HepG2 (cell line): ENCODE results near the gene FAM222B. TPM values are rescaled to one million over a fixed set of nuclear protein-coding genes. Genes with fewer than 3 reads are reported as not detected.
A peak's percentile ranks its signal among the peaks of the same experiment; 100 is the strongest.

Experiments used
- ARNT2 ChIP-seq: sonication (generic); formaldehyde crosslinking; IDR thresholded peaks from 2 replicates; pipeline ENCODE4 v1.8.0; 2022; ENCODE audit warnings: mild to moderate bottlenecking, low read depth, missing genetic modification reagents, moderate library complexity
- BCL6 ChIP-seq: IDR thresholded peaks from 2 replicates; pipeline ENCODE4 v1.6.1; 2016; ENCODE audit warnings: missing genetic modification reagents, missing compliant biosample characterization
- CHCHD3 ChIP-seq: sonication (generic); formaldehyde crosslinking; IDR thresholded peaks from 2 replicates; pipeline ENCODE4 v1.8.0; 2022; ENCODE audit warnings: mild to moderate bottlenecking, missing genetic modification reagents, moderate library complexity
- ELF3 ChIP-seq: IDR thresholded peaks from 2 replicates; pipeline ENCODE4 v1.6.1; 2016; ENCODE audit warnings: missing genetic modification reagents, missing compliant biosample characterization
- ERF ChIP-seq: IDR thresholded peaks from 2 replicates; pipeline ENCODE4 v1.6.1; 2018; ENCODE audit warnings: missing biosample characterization, missing genetic modification reagents
- HNRNPK ChIP-seq: fragments of 200-400 bp; formaldehyde crosslinking; IDR thresholded peaks from 2 replicates; pipeline ENCODE4 v1.6.1; 2018; ENCODE audit warnings: low read length, low read depth, moderate library complexity, mild to moderate bottlenecking; ENCODE audit not compliant: poor library complexity, severe bottlenecking
- KLF15 ChIP-seq: sonication (generic); formaldehyde crosslinking; IDR thresholded peaks from 2 replicates; pipeline ENCODE4 v1.8.1; 2023; ENCODE audit warnings: borderline replicate concordance, mild to moderate bottlenecking, inconsistent platforms, missing genetic modification reagents, mixed read lengths
- MAF1 ChIP-seq: sonication (generic); formaldehyde crosslinking; IDR thresholded peaks from 2 replicates; pipeline ENCODE4 v1.5.0; 2020; ENCODE audit warnings: missing genetic modification reagents, borderline replicate concordance
- MIXL1 ChIP-seq: IDR thresholded peaks from 2 replicates; pipeline ENCODE4 v1.6.1; 2016
- PHB2 ChIP-seq: fragments of 450-650 bp; IDR thresholded peaks from 2 replicates; pipeline ENCODE4 v1.6.1; 2018; ENCODE audit not compliant: partially characterized antibody
- POLR2AphosphoS2 ChIP-seq: IDR thresholded peaks from 2 replicates; pipeline ENCODE4 v1.6.1; 2011; ENCODE audit warnings: low read depth, low read length, improper control_type of control experiment
- RNF2 ChIP-seq: fragments of 450-650 bp; conservative IDR thresholded peaks from 2 replicates; pipeline ENCODE4 v1.6.1; 2016; ENCODE audit warnings: low read depth
- SMC3 ChIP-seq: IDR thresholded peaks from 2 replicates; pipeline ENCODE4 v1.6.1; 2011; ENCODE audit warnings: low read length, improper control_type of control experiment
- TOPORS ChIP-seq: sonication (generic); formaldehyde crosslinking; IDR thresholded peaks from 2 replicates; pipeline ENCODE4 v1.8.0; 2023; ENCODE audit warnings: mild to moderate bottlenecking, missing genetic modification reagents
- WIZ ChIP-seq: sonication (generic); formaldehyde crosslinking; IDR thresholded peaks from 2 replicates; pipeline ENCODE4 v1.5.1; 2020; ENCODE audit warnings: mild to moderate bottlenecking, missing genetic modification reagents
- XBP1 ChIP-seq: sonication (generic); formaldehyde crosslinking; IDR thresholded peaks from 2 replicates; pipeline ENCODE4 v1.5.0; 2020; ENCODE audit warnings: missing genetic modification reagents
- ZBTB7A ChIP-seq: sonication (generic); formaldehyde crosslinking; IDR thresholded peaks from 2 replicates; pipeline ENCODE4 v1.8.0; 2022; ENCODE audit warnings: mild to moderate bottlenecking, missing genetic modification reagents
- ZFP36L2 ChIP-seq: sonication (generic); formaldehyde crosslinking; IDR thresholded peaks from 2 replicates; pipeline ENCODE4 v1.4.0; 2020; ENCODE audit warnings: missing genetic modification reagents
- ZNF121 ChIP-seq: sonication (generic); formaldehyde crosslinking; IDR thresholded peaks from 2 replicates; pipeline ENCODE4 v1.5.0; 2020; ENCODE audit warnings: mild to moderate bottlenecking, missing genetic modification reagents
- ZNF224 ChIP-seq: sonication (generic); formaldehyde crosslinking; IDR thresholded peaks from 2 replicates; pipeline ENCODE4 v1.5.0; 2020; ENCODE audit warnings: mild to moderate bottlenecking, missing genetic modification reagents
- ZNF414 ChIP-seq: sonication (generic); formaldehyde crosslinking; IDR thresholded peaks from 2 replicates; pipeline ENCODE4 v1.5.0; 2020; ENCODE audit warnings: missing genetic modification reagents
- ZNF44 ChIP-seq: sonication (generic); formaldehyde crosslinking; IDR thresholded peaks from 2 replicates; pipeline ENCODE4 v1.5.1; 2020; ENCODE audit warnings: mild to moderate bottlenecking, missing genetic modification reagents
- ZNF484 ChIP-seq: sonication (generic); formaldehyde crosslinking; IDR thresholded peaks from 2 replicates; pipeline ENCODE4 v1.5.1; 2020; ENCODE audit warnings: mild to moderate bottlenecking, low read depth, missing genetic modification reagents, borderline replicate concordance
- ZNF501 ChIP-seq: sonication (generic); formaldehyde crosslinking; IDR thresholded peaks from 2 replicates; pipeline ENCODE4 v1.5.1; 2020; ENCODE audit warnings: mild to moderate bottlenecking, moderate library complexity, missing genetic modification reagents
- ZNF674 ChIP-seq: sonication (generic); formaldehyde crosslinking; IDR thresholded peaks from 2 replicates; pipeline ENCODE4 v1.5.0; 2020; ENCODE audit warnings: low read depth, mild to moderate bottlenecking, missing genetic modification reagents
- polyA plus RNA-seq, 8 experiments: library from polyadenylated mRNA; depleted of rRNA in 3 of 8; stranded (reverse) in 7 of 8; unstranded in 1 of 8; fragments of >200 nt; fragmentation: Illumina TruSeq in 4 of 8; extraction: Trizol in 4 of 8; gene quantifications; 2 replicates each; pipeline versions ENCODE4 v1.2.1 to v1.2.3, GENCODE V29; 2011 to 2016; ENCODE audit warnings: low read depth in 4 of 8, missing spikeins in 1 of 8, mixed read lengths in 1 of 8; ENCODE audit not compliant: insufficient read depth in 1 of 8
- total RNA-seq, 5 experiments: library from RNA; depleted of rRNA; stranded (reverse); fragments of >200 nt; fragmentation: Illumina TruSeq; extraction: Trizol; gene quantifications; 2 replicates each; pipeline ENCODE4 v1.2.3, GENCODE V29; 2016; ENCODE audit warnings: low read depth in 1 of 5
- TF ChIP-seq, protein P1 (sequence below): IDR thresholded peaks from 2 replicates; pipeline ENCODE4 v1.6.1; 2016; ENCODE audit warnings: missing biosample characterization, missing genetic modification reagents, low read depth

Gene FAM222B
- total and polyA plus RNA-seq, 2 of the 13 experiments (the other 11 are each of a cell fraction or from before 2014, with no cell fraction given) = 3.5 to 7.3 TPM

DNA sequence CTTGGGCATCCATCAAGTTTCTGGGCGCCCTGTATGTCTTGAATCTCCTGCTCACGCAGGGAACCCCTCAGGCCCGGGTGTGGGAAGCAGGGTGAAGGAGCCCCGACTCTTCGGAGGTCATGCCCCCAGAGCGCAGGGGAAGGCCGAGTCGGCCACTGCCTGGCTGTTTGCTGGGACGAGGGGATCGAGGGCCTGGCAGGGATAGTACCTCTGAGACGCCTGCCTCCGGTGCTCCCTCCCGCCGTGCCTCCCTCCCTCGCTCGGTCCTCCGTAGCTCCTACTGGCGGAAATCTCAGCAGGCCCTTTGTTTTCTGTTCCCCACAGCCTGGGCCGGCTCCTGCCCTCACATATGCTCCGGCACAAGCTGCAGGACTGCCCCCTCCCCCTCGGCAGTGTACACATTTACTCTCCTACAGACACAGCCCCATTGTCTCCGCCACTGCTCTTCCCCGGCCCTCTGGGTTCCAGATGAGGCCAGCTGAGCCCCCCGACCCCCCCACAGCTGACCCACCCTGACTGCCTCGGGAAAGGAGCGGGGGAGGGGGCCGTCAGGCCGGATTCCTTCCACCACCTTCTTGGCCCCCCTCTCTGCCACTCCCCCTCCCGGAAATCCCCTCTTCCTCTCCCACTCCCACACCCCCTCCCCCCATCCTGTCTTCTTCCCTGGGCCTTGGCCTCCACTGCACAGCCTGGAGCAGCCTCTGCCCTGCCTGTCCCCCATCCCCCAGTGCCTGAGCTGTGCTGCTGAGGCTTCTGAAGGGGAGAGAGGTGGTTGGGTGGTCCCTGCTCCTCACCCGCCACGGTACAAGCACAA lies 97.4 kb downstream of the FAM222B start (continued):
- no peak for TF ChIP-seq ZFP36L2 (CRISPR knock-in tag)
- no peak for TF ChIP-seq BCL6 (CRISPR knock-in tag)
- TF ChIP-seq ELF3 (CRISPR knock-in tag) = peak; percentile 63
- TF ChIP-seq ERF (CRISPR knock-in tag) = 0 out of 2 replicates have a peak, but pooled peaks have one; percentile 18
- peak; percentile 65 for TF ChIP-seq ZNF414 (CRISPR knock-in tag)
- no peak for TF ChIP-seq ZNF484 (CRISPR knock-in tag)
- TF ChIP-seq, protein P1, sequence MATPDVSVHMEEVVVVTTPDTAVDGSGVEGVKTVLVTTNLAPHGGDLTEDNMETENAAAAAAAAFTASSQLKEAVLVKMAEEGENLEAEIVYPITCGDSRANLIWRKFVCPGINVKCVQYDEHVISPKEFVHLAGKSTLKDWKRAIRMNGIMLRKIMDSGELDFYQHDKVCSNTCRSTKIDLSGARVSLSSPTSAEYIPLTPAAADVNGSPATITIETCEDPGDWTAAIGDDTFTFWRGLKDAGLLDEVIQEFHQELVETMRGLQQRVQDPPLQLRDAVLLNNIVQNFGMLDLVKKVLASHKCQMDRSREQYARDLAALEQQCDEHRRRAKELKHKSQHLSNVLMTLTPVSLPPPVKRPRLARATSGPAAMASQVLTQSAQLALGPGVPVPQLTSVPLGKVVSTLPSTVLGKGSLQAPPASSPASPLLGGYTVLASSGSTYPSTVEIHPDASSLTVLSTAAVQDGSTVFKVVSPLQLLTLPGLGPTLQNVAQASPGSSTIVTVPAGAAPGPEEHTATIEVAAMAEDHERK (CRISPR knock-in tag) = no peak
- no peak for TF ChIP-seq SMC3
- TF ChIP-seq ZNF224 (CRISPR knock-in tag) = no peak
- TF ChIP-seq CHCHD3 (CRISPR knock-in tag) = no peak
- TF ChIP-seq ZNF674 = no peak
- TF ChIP-seq PHB2 = no peak
- TF ChIP-seq WIZ (CRISPR knock-in tag) = no peak; the same call in 1 of the 2 replicates
- no peak; the same call in 1 of the 2 replicates for TF ChIP-seq POLR2AphosphoS2
- no peak for TF ChIP-seq TOPORS
- TF ChIP-seq MIXL1 (CRISPR knock-in tag) = no peak
- no peak for TF ChIP-seq ZNF121
- peak; percentile 72 for TF ChIP-seq HNRNPK
- no peak for TF ChIP-seq MAF1 (CRISPR knock-in tag)
- TF ChIP-seq XBP1 (CRISPR knock-in tag) = no peak
- TF ChIP-seq ZBTB7A = peak; percentile 75
- no peak for TF ChIP-seq KLF15 (CRISPR knock-in tag)
- TF ChIP-seq ARNT2 (CRISPR knock-in tag) = peak; percentile 69; the same call in 1 of the 2 replicates
- peak; percentile 83 for TF ChIP-seq ZNF501 (CRISPR knock-in tag)
- no peak for TF ChIP-seq RNF2
- TF ChIP-seq ZNF44 = no peak
